Inferior parietal cortex (tissue), 1 donor: Measurements from ENCODE around the gene ISM1.

Experiments used
- DNase-seq: peaks from one replicate; pipeline ENCODE4 v3.0.0-alpha.2; 2016; ENCODE audit errors: extremely low spot score

The ISM1 gene

GRCh38 chr20:13256606-13257005, 35.5 kb downstream of the ISM1 start:
- DNase-seq = no peak

GRCh38 chr20:13259921-13260320, 38.8 kb downstream of the ISM1 start:
- no peak for DNase-seq

DNA sequence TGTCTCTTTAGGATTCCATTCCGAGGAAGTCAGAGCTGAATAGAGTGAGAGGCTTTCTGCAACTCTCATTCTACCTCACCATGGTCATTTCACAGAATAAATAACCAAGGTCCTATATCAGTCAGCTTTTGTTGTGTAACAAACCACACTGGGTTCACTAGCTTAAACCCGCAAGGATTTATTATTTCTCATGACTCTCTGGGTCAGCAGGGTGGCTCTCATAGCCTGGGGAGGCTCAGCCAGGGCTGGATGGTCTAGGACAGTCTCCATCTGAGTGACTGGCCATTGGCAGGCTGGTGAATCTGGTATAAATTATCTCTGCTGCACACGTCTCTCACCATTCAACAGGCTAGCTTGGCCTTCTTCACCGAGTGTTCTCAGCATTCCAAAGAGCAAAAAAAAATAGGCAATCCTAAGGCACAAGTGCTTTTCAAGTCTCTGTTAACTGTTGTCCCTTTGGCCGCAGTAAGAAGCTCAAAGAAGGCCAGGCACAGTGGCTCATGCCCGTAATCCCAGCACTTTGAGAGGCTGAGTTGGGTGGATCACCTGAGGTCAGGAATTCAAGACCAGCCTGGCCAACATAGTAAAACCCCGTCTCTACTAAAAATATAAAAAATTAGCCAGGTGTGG, 39.7 kb downstream of the ISM1 start:
- DNase-seq = no peak

DNA sequence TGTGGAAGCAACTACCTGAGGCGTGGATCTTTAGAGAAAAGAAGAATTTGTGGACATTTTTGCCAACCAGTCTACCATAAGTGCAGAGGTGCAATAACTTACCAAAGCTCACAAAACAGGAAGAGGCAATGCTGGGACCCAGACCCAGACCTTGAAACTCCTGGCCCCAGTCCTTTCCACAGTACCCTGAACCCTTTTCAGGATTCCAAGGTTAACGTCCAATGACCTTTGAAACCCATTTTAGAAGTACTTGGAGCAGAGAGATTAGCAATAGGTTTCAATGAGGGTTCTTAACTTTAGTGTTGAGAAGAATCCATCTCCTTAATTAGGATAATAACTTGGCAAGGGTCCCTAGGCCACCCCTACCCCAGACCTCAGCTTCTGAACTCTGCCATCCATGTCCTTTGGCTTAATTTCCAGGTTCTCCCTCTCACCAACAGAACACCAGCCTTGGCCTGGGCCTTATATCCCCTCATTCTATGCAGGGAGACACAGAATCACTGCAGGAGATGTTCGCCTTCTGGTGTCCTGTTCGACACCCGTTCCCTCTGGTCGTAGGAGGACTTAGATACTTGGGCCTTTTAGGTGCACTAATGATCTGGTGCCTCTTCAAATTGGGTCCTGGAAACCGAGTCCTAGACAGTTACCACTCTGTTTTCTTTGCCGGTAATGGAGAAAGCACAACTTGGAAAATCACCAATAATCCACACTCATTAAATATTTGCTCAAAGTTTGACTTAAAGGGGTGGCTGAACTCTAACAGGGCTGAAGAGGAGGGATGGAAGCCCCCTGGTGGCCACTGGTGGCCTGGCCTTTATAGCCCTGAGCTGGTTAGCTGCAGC, 40.6 kb downstream of the ISM1 start:
- peak; percentile 11 for DNase-seq

DNA sequence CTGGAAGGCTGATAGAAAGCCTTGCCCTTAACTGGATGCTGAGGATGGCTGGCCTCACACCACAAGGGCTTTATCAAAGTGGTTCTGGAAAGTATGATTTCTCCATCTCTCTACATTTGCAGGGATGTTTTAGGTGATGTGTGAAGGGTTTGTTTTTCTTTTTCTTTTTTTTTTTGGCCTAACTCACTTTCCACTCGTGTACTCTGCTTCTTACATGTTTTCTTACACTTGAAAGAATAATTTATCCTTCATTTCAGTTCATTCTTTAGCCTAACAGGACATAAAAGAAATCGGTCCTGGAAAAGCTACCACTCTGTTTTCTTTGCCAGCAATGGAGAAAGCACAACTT, 41.2 kb downstream of the ISM1 start:
- no peak for DNase-seq

GRCh38 chr20:13262671-13263360, 41.7 kb downstream of the ISM1 start:
- no peak for DNase-seq

DNA sequence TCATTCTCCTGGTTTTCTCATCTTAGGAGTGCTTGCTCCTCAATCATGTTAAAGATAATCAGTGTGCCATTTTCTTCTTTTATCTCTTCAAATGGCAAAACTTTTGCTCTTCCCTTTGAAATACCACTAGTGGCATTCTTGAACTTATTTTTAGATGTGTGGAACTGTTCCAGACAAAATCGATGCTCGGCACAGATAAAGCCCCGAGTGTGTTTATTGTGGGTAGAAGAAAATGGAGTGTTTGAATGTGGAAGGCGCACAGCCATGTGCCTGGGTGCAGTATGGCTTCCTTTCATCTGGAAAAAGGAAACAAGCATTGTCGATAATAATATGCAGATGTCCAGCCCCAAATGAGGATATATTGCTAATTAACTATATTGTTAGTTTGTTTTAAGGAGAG, 42.4 kb downstream of the ISM1 start:
- DNase-seq = no peak

- DNase-seq = no peak
These were observed 43.8 kb downstream of the ISM1 start for GRCh38 chr20:13264907-13265306.

DNA sequence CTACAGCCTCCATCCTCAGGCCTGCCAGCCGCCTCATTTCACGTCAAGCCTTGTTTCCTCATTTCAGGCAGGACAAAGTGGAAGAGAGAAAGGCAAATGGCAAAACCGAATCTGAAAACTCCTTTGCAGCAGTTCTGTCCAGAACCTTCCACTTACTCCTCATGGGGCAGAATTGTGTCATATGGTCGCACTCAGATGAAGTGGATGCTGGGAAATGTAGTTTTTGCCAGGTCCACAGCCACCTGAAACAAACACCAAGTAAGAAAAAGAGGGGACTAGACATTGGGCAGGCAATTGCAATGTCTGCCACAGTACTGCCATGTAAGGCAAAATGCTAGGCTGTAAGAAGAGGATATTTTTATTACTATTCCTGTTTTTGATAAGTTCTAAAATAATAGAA, 44.9 kb downstream of the ISM1 start:
- DNase-seq = no peak

DNA sequence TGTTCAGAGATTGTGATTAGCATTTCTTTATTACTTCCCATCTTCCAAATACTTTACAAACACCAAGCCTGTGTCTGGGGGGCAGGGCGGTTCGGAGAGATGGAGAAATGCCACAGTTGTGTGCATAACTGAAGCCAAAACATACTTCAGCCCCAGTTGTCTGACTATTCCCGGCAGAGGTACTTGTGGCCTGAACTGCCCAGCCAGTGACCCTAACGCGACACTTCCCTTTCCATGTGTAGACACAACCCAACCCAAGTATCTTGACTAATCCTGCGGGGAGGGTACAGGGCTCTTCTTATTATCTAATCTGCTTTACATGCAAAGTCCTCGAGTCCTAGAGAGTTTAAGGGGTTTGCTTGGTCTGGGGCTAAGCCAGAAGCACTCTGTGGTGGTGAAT, 46.2 kb downstream of the ISM1 start:
- DNase-seq = no peak

DNA sequence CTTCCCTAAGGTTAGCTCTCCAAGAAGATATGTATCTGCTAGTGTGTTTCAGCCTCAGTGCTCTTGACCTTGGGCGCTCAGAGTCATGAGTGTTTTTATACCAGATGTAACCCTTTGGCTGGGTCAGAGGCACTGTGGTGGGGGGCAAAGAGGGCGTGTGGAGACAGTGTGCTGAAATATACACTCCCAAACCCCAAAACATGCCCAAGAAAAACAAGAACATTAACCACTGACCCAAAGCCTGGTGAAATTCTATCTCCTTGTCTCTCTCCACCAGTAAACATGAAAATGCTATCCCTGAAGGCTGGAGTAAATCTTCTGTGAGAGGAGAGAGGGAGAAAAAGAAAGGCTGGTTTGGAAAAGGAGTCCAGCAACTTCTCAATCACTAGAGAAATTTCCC, 47.9 kb downstream of the ISM1 start:
- no peak for DNase-seq

- DNase-seq = no peak
These were observed 49.1 kb downstream of the ISM1 start for GRCh38 chr20:13270211-13270610.

DNA sequence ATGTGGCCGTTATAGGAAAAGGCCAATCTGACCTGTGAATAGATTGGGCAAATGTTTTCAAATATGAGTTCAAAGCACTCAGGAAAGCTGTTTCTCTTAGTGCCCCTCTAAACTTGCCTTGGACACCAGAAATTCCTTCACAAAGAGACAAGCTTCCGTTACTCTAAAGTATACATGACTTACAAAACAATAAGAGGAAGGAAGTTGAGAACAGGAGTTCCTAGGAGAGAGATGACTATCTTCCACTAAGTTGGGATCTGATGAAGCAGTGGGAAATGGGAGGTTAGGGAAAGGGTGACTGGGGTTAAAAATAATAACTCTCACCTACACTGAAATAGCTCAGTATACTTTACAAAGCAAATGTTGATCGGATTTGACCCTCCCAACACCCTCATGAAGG, 50.0 kb downstream of the ISM1 start:
- DNase-seq = no peak

- no peak for DNase-seq
These were observed 51.2 kb downstream of the ISM1 start for GRCh38 chr20:13271977-13272975.

GRCh38 chr20:13274275-13274861, 53.3 kb downstream of the ISM1 start:
- no peak for DNase-seq

DNA sequence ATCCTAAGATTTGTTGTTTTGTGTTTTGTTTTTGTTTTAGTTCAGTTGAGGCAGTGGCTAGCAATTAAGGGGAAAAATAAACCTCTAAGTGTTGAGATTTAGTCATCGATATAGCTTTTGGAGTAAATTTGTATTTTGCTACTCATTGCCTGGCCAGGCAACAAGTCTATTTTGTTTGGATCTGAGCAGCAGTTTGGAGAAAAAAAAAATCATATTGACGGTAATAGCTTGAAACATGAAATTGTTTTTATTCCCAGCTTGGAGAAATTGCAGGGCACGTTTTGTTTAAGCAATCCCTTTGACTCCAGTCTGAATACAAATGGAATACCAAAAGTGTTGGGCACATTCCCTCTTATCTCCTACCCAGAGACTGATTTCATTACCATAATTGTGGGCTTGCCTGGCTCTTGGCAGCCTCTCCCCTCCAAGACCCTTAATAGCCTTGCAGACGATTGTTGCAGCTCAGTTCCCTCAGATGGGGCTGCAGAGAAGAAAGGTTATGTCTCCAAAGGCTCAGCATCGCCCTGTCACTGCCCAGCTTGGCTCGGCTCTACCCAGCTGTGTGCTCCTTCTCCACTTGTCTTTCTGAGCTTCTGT, 56.0 kb downstream of the ISM1 start:
- DNase-seq = no peak

GRCh38 chr20:13277663-13278295, 56.7 kb downstream of the ISM1 start:
- no peak for DNase-seq

GRCh38 chr20:13278812-13279570, 57.9 kb downstream of the ISM1 start:
- no peak for DNase-seq

- no peak for DNase-seq
These were observed 59.7 kb downstream of the ISM1 start for GRCh38 chr20:13280609-13281324.
